MCF 10A (cell line): ENCODE results near the gene AP1S3. TPM values are rescaled to one million over a fixed set of nuclear protein-coding genes. Genes with fewer than 3 reads are reported as not detected.

ENCODE experiments used
- BruUV-seq: library from RNA; stranded (reverse); fragments of 400-500 nt; replicated peaks from 2 replicates; lab custom pipeline; 2021; lab: Mats Ljungman, UMichigan
- CTCF ChIA-PET: fragments of 300-600 bp; sonication (Branson Sonifier 250); formaldehyde crosslinking; extraction: SDS; loops from one replicate; lab custom pipeline; 2021; ENCODE audit warnings: antibody characterized with exemption, inconsistent platforms; lab: Yijun Ruan, JAX
- POLR2A ChIA-PET: fragments of 300-600, 350-650 bp; sonication (Branson Sonifier 250); formaldehyde crosslinking; extraction: SDS; loops from one replicate; lab custom pipeline; 2020; ENCODE audit warnings: antibody characterized with exemption, inconsistent platforms; lab: Yijun Ruan, JAX
- DNase-seq: peaks from one replicate; pipeline ENCODE4 v3.0.0-alpha.2; 2018; ENCODE audit not compliant: unreplicated experiment
- H3K27ac Mint-ChIP-seq: one replicate; pipeline ENCODE4 v1.8.0; 2022; ENCODE audit warnings: mild to moderate bottlenecking, low read depth, mixed read lengths; ENCODE audit not compliant: unreplicated experiment
- H3K27me3 Mint-ChIP-seq: one replicate; pipeline ENCODE4 v1.8.0; 2022; ENCODE audit warnings: mixed read lengths; ENCODE audit not compliant: insufficient read depth, unreplicated experiment
- H3K36me3 Mint-ChIP-seq: one replicate; pipeline ENCODE4 v1.8.0; 2022; ENCODE audit warnings: mild to moderate bottlenecking, moderate library complexity, mixed read lengths; ENCODE audit not compliant: insufficient read depth, unreplicated experiment
- H3K4me1 Mint-ChIP-seq: one replicate; pipeline ENCODE4 v1.8.0; 2022; ENCODE audit warnings: mixed read lengths; ENCODE audit not compliant: insufficient read depth, unreplicated experiment
- H3K4me3 Mint-ChIP-seq: one replicate; pipeline ENCODE4 v1.8.0; 2022; ENCODE audit warnings: mild to moderate bottlenecking, moderate library complexity, mixed read lengths; ENCODE audit not compliant: unreplicated experiment
- H3K9me3 Mint-ChIP-seq: one replicate; pipeline ENCODE4 v1.8.0; 2022; ENCODE audit warnings: mixed read lengths; ENCODE audit not compliant: unreplicated experiment
- CTCF ChIP-seq: fragments of 200-600 bp; IDR thresholded peaks from one replicate; pipeline ENCODE4 v1.8.0; 2022; ENCODE audit warnings: antibody characterized with exemption, mild to moderate bottlenecking; ENCODE audit not compliant: unreplicated experiment
- intact Hi-C: fragments of 100-400 bp; cut with micrococcal nuclease; formaldehyde crosslinking; loops from 2 replicates; pipeline ENCODE4 v1.14.1; 2022
- total RNA-seq: library from RNA; stranded (reverse); gene quantifications from 2 replicates; pipeline ENCODE4 v1.2.3, GENCODE V29; 2022

The AP1S3 gene
- total RNA-seq, 1 experiment from 2014 or later: 57.7 TPM

- POLR2A ChIA-PET: interaction anchor here (0.6 to 0.8 kb wide), 2 partner anchors 24 to 136 kb away, joined by 3 read pairs; no protein-coding TSS in a partner anchor
- no peak for TF ChIP-seq CTCF
- DNase-seq: no peak
- Mint-ChIP-seq H3K27me3 (no peaks in the 10 kb centered on the region), H3K9me3 (no peaks in the 10 kb centered on the region), H3K4me3 (no peak overlapping the region), H3K27ac (no peak overlapping the region), H3K36me3 (peaks cover 11% of the 10 kb centered on the region), H3K4me1 (peaks cover 20% of the 10 kb centered on the region)
- CTCF ChIA-PET: interaction anchor here (0.7 kb wide), 1 partner anchor 53 kb away, joined by 3 read pairs; no protein-coding TSS in a partner anchor
- intact Hi-C loops: loop anchor here (5.0 to 10.0 kb wide), 2 partner anchors 251 to 879 kb away; no protein-coding TSS in a partner anchor
- no TSS peak for BruUV-seq
Observed at GRCh38 chr2:223863491-223863890, 26.1 kb upstream of the AP1S3 start.

GRCh38 chr2:223860809-223861738 is 23.7 kb upstream of the AP1S3 start:
- DNase-seq: peak; percentile 94
- no peaks in the 10 kb centered on the region for H3K27me3 Mint-ChIP-seq
- no peak for TF ChIP-seq CTCF
- CTCF ChIA-PET: interaction anchor here (0.6 to 2.5 kb wide), 13 partner anchors 9 to 1111 kb away, joined by 3 to 13 read pairs (median 4); no protein-coding TSS in a partner anchor
- peak overlapping the region; percentile 66 for H3K4me3 Mint-ChIP-seq
- H3K4me1 Mint-ChIP-seq: peaks cover 15% of the 10 kb centered on the region
- intact Hi-C loops: loop anchor here (2.0 to 10.0 kb wide), 6 partner anchors 62 to 876 kb away; partner anchors contain the start of gene MRPL44
- peak overlapping the region; percentile 96 for H3K27ac Mint-ChIP-seq
- H3K9me3 Mint-ChIP-seq: no peaks in the 10 kb centered on the region
- peaks cover 11% of the 10 kb centered on the region for H3K36me3 Mint-ChIP-seq
- no TSS peak for BruUV-seq
- POLR2A ChIA-PET: interaction anchor here (0.9 to 2.3 kb wide), 17 partner anchors 8 to 164 kb away, joined by 3 to 22 read pairs (median 4); partner anchors contain the start of gene AP1S3

GRCh38 chr2:223859070-223859469 is 21.7 kb upstream of the AP1S3 start:
- no peaks in the 10 kb centered on the region for H3K9me3 Mint-ChIP-seq
- no peak overlapping the region for H3K4me3 Mint-ChIP-seq
- H3K4me1 Mint-ChIP-seq: peaks cover 12% of the 10 kb centered on the region
- POLR2A ChIA-PET: interaction anchor here (1.0 to 1.5 kb wide), 3 partner anchors 12 to 59 kb away, joined by 3 read pairs; no protein-coding TSS in a partner anchor
- DNase-seq: no peak
- no peaks in the 10 kb centered on the region for H3K36me3 Mint-ChIP-seq
- CTCF ChIA-PET: interaction anchor here (0.5 to 0.6 kb wide), 4 partner anchors 15 to 1035 kb away, joined by 3 to 5 read pairs (median 3); no protein-coding TSS in a partner anchor
- intact Hi-C loops: no loop called here
- TF ChIP-seq CTCF: no peak
- H3K27ac Mint-ChIP-seq: no peak overlapping the region
- no peaks in the 10 kb centered on the region for H3K27me3 Mint-ChIP-seq
- no TSS peak for BruUV-seq

GRCh38 chr2:223856584-223856983 is 19.2 kb upstream of the AP1S3 start:
- no peaks in the 10 kb centered on the region for H3K27me3 Mint-ChIP-seq
- intact Hi-C loops: no loop called here
- no peak for TF ChIP-seq CTCF
- H3K4me1 Mint-ChIP-seq: peaks cover 18% of the 10 kb centered on the region
- no peak overlapping the region for H3K4me3 Mint-ChIP-seq
- no peaks in the 10 kb centered on the region for H3K36me3 Mint-ChIP-seq
- CTCF ChIA-PET: interaction anchor here (1.0 kb wide), 1 partner anchor 129 kb away, joined by 3 read pairs; no protein-coding TSS in a partner anchor
- POLR2A ChIA-PET: interaction anchor here (0.9 to 1.2 kb wide), 3 partner anchors 10 to 101 kb away, joined by 4 read pairs; partner anchors contain the start of gene MRPL44
- peak; percentile 26 for DNase-seq
- H3K27ac Mint-ChIP-seq: no peak overlapping the region
- BruUV-seq: no TSS peak
- no peaks in the 10 kb centered on the region for H3K9me3 Mint-ChIP-seq
